ENCODE results near the gene LIMS1. TPM values are rescaled to one million over a fixed set of nuclear protein-coding genes. Genes with fewer than 3 reads are reported as not detected.
"Not testable (repeated sequence)": the region's sequence is repeated elsewhere in the genome, so short reads cannot be mapped to it uniquely, and the experiment has no call there.

Gene LIMS1
- total and polyA plus RNA-seq, 11 donors, result 21.3 to 136 (median 76.0) TPM

GRCh38 chr2:108650465-108650864, 116.2 kb downstream of the LIMS1 start:
- H3K9me3 ChIP-seq; ATAC-seq; DNase-seq; intact Hi-C loops (cut with DNase I); H3K27me3 ChIP-seq; H3K4me3 ChIP-seq; H3K36me3 ChIP-seq; H3K27ac ChIP-seq: not testable (repeated sequence)
- 84 to 89% (median 86%) methylated on average over 8 of the region's 8 CpGs for WGBS, 4 donors
- peaks cover 0 to 25% (median 6%) of the 10 kb centered on the region in 12 donors for H3K4me1 ChIP-seq

- H3K36me3 ChIP-seq; H3K4me3 ChIP-seq; DNase-seq; intact Hi-C loops (cut with DNase I); ATAC-seq; H3K27me3 ChIP-seq; H3K9me3 ChIP-seq: not testable (repeated sequence)
- Histone ChIP-seq H3K27ac (peak overlapping the region in 1 of 12 donors; percentile 4), H3K4me1 (peaks cover 0 to 25% (median 6%) of the 10 kb centered on the region in 12 donors)
- 0 to 6% (median 3%) methylated on average over 1 of the region's 2 CpGs; no CpG with 5 or more reads in 1 of the 4 donors for WGBS, 4 donors
Observed at GRCh38 chr2:108651468-108651867, 117.2 kb downstream of the LIMS1 start.

GRCh38 chr2:108652187-108652931, 118.1 kb downstream of the LIMS1 start:
- Histone ChIP-seq H3K27ac (peak overlapping the region in 10 of 12 donors; percentile 9 to 86 (median 50)), H3K4me1 (peaks cover 0 to 27% (median 7%) of the 10 kb centered on the region in 12 donors)
- H3K9me3 ChIP-seq; DNase-seq; H3K27me3 ChIP-seq; intact Hi-C loops (cut with DNase I); H3K36me3 ChIP-seq; H3K4me3 ChIP-seq: not testable (repeated sequence)
- 42 to 58% (median 45%) methylated on average over 6 to 7 of the region's 7 CpGs for WGBS, 4 donors
- ATAC-seq, result peak in 3 of 4 donors; percentile 9 to 50 (median 44)

- H3K36me3 ChIP-seq; intact Hi-C loops (cut with DNase I); H3K27me3 ChIP-seq; H3K4me3 ChIP-seq; DNase-seq; H3K9me3 ChIP-seq: not testable (repeated sequence)
- H3K4me1 ChIP-seq, result peaks cover 0 to 30% (median 8%) of the 10 kb centered on the region in 12 donors
- peak in 1 of 4 donors; percentile 7 for ATAC-seq
- peak overlapping the region in 6 of 12 donors; percentile 58 to 90 (median 80) for H3K27ac ChIP-seq
- 63 to 100% (median 79%) methylated on average over 1 to 3 of the region's 8 CpGs for WGBS, 4 donors
Observed at GRCh38 chr2:108653425-108653824, 119.2 kb downstream of the LIMS1 start.

GRCh38 chr2:108653849-108654248, 119.6 kb downstream of the LIMS1 start:
- H3K27me3 ChIP-seq; intact Hi-C loops (cut with DNase I); H3K4me3 ChIP-seq; H3K36me3 ChIP-seq; ATAC-seq; DNase-seq; H3K9me3 ChIP-seq: not testable (repeated sequence)
- H3K4me1 ChIP-seq, result peaks cover 0 to 30% (median 8%) of the 10 kb centered on the region in 12 donors
- WGBS, 4 donors, result 18 to 42% (median 28%) methylated on average over 4 to 5 of the region's 6 CpGs
- peak overlapping the region; percentile 60 to 90 (median 80) for H3K27ac ChIP-seq

- intact Hi-C loops (cut with DNase I); H3K9me3 ChIP-seq; H3K27me3 ChIP-seq; H3K36me3 ChIP-seq: not testable (repeated sequence)
- 6 to 27% methylated on average over 10 of the region's 13 CpGs; no CpG with 5 or more reads in 2 of the 4 donors for WGBS, 4 donors
- Histone ChIP-seq H3K4me3 (peak overlapping the region in 9 of 12 donors; percentile 26 to 50 (median 41)), H3K27ac (peak overlapping the region; percentile 60 to 90 (median 80)), H3K4me1 (peaks cover 0 to 30% (median 8%) of the 10 kb centered on the region in 12 donors)
- DNase-seq (peak; percentile 77 to 90 (median 86)), ATAC-seq (peak; percentile 97 to 99 (median 98))
Observed at GRCh38 chr2:108654521-108655125, 120.4 kb downstream of the LIMS1 start.

GRCh38 chr2:108655270-108655669, 121.0 kb downstream of the LIMS1 start:
- H3K36me3 ChIP-seq; intact Hi-C loops (cut with DNase I); H3K9me3 ChIP-seq; DNase-seq; H3K27me3 ChIP-seq: not testable (repeated sequence)
- Histone ChIP-seq H3K4me3 (peak overlapping the region in 5 of 12 donors; percentile 34 to 49 (median 39)), H3K27ac (peak overlapping the region in 2 of 12 donors; percentile 45 to 90), H3K4me1 (peaks cover 0 to 30% (median 8%) of the 10 kb centered on the region in 12 donors)
- WGBS, 4 donors, result no CpG with 5 or more reads among the region's 13 CpGs
- peak; percentile 30 to 53 (median 44) for ATAC-seq

- Histone ChIP-seq H3K27ac (peak overlapping the region in 2 of 12 donors; percentile 30 to 38), H3K4me3 (peak overlapping the region in 10 of 12 donors; percentile 9 to 52 (median 32)), H3K4me1 (peaks cover 0 to 28% (median 8%) of the 10 kb centered on the region in 12 donors)
- H3K27me3 ChIP-seq; DNase-seq; intact Hi-C loops (cut with DNase I); H3K36me3 ChIP-seq; ATAC-seq; H3K9me3 ChIP-seq: not testable (repeated sequence)
Observed at GRCh38 chr2:108656282-108656681, 122.0 kb downstream of the LIMS1 start.

- H3K36me3 ChIP-seq; H3K4me3 ChIP-seq; DNase-seq; ATAC-seq; intact Hi-C loops (cut with DNase I); H3K27me3 ChIP-seq; H3K9me3 ChIP-seq: not testable (repeated sequence)
- H3K4me1 ChIP-seq, result peaks cover 0 to 34% (median 15%) of the 10 kb centered on the region in 12 donors
- peak overlapping the region in 1 of 12 donors; percentile 18 for H3K27ac ChIP-seq
- WGBS, 4 donors, result 68 to 78% (median 73%) methylated on average over 4 of the region's 4 CpGs
Observed at GRCh38 chr2:108657517-108657916, 123.2 kb downstream of the LIMS1 start.

GRCh38 chr2:108658553-108658952, 124.3 kb downstream of the LIMS1 start:
- ATAC-seq; intact Hi-C loops (cut with DNase I); DNase-seq; H3K27ac ChIP-seq; H3K4me3 ChIP-seq; H3K27me3 ChIP-seq; H3K36me3 ChIP-seq; H3K9me3 ChIP-seq: not testable (repeated sequence)
- peaks cover 0 to 37% (median 16%) of the 10 kb centered on the region in 12 donors for H3K4me1 ChIP-seq
- WGBS, 4 donors, result 81 to 92% (median 85%) methylated on average over 4 to 6 of the region's 7 CpGs
